Measurements from ENCODE around the gene TAS1R2. TPM values are rescaled to one million over a fixed set of nuclear protein-coding genes. Genes with fewer than 3 reads are reported as not detected.

The TAS1R2 gene
- total and polyA plus RNA-seq, 2 donors from 2014 or later: not detected

DNA sequence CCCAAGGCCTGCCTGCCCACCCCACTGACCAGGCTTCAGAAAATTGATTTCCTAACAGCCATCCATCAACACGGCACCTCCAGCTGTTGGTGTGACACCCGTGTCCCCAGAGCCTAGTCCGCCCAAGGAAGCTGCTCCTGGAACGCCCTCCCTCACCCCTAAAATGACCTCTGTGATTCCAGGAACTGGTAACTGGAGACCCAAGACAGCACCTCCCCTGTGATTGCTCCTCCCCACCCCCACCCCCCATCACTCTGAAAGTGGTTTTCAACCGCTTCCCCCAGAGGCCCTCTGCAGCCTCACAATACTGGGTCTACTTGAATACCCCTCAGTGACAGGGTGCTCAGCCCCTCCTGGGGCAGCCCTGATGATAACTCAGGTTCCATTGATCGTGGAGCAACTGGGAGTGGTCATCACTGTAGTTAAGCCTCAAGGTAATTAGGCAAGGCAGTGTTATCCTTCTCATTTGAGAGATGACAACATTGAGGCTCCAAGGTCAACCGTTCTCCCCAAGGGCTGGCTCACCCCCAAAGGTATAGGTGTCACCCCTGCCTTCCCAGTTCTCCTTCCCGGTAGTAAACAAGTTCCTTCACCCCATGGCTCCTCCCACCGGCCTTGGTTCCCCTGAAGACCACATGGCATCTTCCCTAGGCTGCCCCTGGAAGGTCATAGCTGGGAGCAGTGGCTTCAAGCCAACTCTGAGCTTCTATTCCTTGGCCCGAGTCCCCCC is 52.0 kb downstream of the TAS1R2 start:
- intact Hi-C loops (cut with DNase I): no loop called here
- no peak for TF ChIP-seq CTCF (IDR thresholded peaks at IDR 0.05; ENCODE audit: borderline replicate concordance, extremely low read depth, insufficient read depth)
- Histone ChIP-seq H3K36me3 (ENCODE audit: control insufficient read depth in 2 of 3, insufficient read depth in 3 of 3, low read length in 3 of 3) (no peaks in the 10 kb centered on the region), H3K4me1 (ENCODE audit: control insufficient read depth in 2 of 3, insufficient read depth in 2 of 3, low read depth in 1 of 3, low read length in 3 of 3) (no peaks in the 10 kb centered on the region), H3K4me3 (ENCODE audit: low read length in 3 of 3) (no peak overlapping the region), H3K27me3 (ENCODE audit: control insufficient read depth, insufficient read depth, low read length) (no peaks in the 10 kb centered on the region), H3K9me3 (ENCODE audit: control insufficient read depth in 2 of 3, insufficient read depth in 1 of 3, low read length in 3 of 3) (no peaks in the 10 kb centered on the region), H3K27ac (ENCODE audit: low read depth in 2 of 2, low read length in 2 of 2) (no peak overlapping the region), H3K9ac (ENCODE audit: low read length in 3 of 3) (no peak overlapping the region)
- no peak for FAIRE-seq
- DNase-seq: peak in 4 of 5 donors; percentile 56 to 68 (median 58)

GRCh38 chr1:18805925-18806849 is 53.3 kb downstream of the TAS1R2 start:
- no peak overlapping the region for H3K27ac ChIP-seq (ENCODE audit: low read depth in 2 of 2, low read length in 2 of 2)
- no peak for TF ChIP-seq CTCF (IDR thresholded peaks at IDR 0.05; ENCODE audit: borderline replicate concordance, extremely low read depth, insufficient read depth)
- intact Hi-C loops (cut with DNase I): no loop called here
- H3K27me3 ChIP-seq (ENCODE audit: control insufficient read depth, insufficient read depth, low read length): no peaks in the 10 kb centered on the region
- H3K9me3 ChIP-seq (ENCODE audit: control insufficient read depth in 2 of 3, insufficient read depth in 1 of 3, low read length in 3 of 3): no peaks in the 10 kb centered on the region
- no peak overlapping the region for H3K4me3 ChIP-seq (ENCODE audit: low read length in 3 of 3)
- no peaks in the 10 kb centered on the region for H3K36me3 ChIP-seq (ENCODE audit: control insufficient read depth in 2 of 3, insufficient read depth in 3 of 3, low read length in 3 of 3)
- no peak for FAIRE-seq
- no peak for DNase-seq
- H3K4me1 ChIP-seq (ENCODE audit: control insufficient read depth in 2 of 3, insufficient read depth in 2 of 3, low read depth in 1 of 3, low read length in 3 of 3): no peaks in the 10 kb centered on the region
- no peak overlapping the region for H3K9ac ChIP-seq (ENCODE audit: low read length in 3 of 3)

GRCh38 chr1:18805150-18805879 is 54.1 kb downstream of the TAS1R2 start:
- Histone ChIP-seq H3K27ac (ENCODE audit: low read depth in 2 of 2, low read length in 2 of 2) (no peak overlapping the region), H3K27me3 (ENCODE audit: control insufficient read depth, insufficient read depth, low read length) (no peaks in the 10 kb centered on the region), H3K4me1 (ENCODE audit: control insufficient read depth in 2 of 3, insufficient read depth in 2 of 3, low read depth in 1 of 3, low read length in 3 of 3) (no peaks in the 10 kb centered on the region), H3K9ac (ENCODE audit: low read length in 3 of 3) (no peak overlapping the region), H3K4me3 (ENCODE audit: low read length in 3 of 3) (no peak overlapping the region), H3K36me3 (ENCODE audit: control insufficient read depth in 2 of 3, insufficient read depth in 3 of 3, low read length in 3 of 3) (no peaks in the 10 kb centered on the region), H3K9me3 (ENCODE audit: control insufficient read depth in 2 of 3, insufficient read depth in 1 of 3, low read length in 3 of 3) (no peaks in the 10 kb centered on the region)
- DNase-seq (peak in 2 of 5 donors; percentile 37 to 49), FAIRE-seq (no peak)
- TF ChIP-seq CTCF (IDR thresholded peaks at IDR 0.05; ENCODE audit: borderline replicate concordance, extremely low read depth, insufficient read depth): no peak
- intact Hi-C loops (cut with DNase I): no loop called here

All from kidney (tissue), 14 donors.